HG03139 (cell line): ENCODE measurements around the gene GRP.

ENCODE experiments used
- ATAC-seq: cut with Tn5 transposase; IDR thresholded peaks from one replicate; pipeline ENCODE4 v1.9.1; 2021; ENCODE audit not compliant: unreplicated experiment

The GRP gene

DNA sequence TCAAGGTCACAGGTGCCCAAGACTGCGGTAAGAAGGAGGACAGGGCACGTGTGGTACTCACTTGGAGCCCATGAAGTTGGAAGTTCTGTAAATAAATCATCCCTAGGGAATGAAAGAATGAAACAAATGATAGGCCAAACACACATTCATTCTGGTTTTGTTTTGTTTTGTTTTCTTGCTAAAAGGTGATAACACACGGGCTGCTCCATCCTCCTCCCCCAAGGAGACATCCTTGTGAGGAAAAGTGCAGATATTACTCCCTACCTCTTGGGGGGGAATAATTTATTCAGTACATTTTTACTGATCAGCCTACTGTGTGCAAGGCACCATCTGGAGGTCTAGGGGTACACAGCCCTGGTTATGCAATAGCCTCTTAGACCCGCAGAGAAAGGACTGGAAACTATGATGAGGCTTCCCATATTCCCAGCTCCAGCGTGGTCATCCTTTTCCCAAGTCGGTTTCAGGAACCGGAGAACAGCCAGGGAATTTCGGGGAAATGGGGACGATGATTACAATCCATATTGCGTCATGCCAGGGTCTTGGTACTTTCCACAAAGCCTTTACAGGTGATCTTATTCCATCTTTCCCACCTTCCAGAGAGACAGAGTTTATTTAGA is 47.0 kb downstream of the GRP start:
- ATAC-seq, result no peak

- no peak for ATAC-seq
These were observed 47.7 kb downstream of the GRP start for GRCh38 chr18:59267503-59268126.

- no peak for ATAC-seq
These were observed 48.3 kb downstream of the GRP start for GRCh38 chr18:59268127-59268720.

DNA sequence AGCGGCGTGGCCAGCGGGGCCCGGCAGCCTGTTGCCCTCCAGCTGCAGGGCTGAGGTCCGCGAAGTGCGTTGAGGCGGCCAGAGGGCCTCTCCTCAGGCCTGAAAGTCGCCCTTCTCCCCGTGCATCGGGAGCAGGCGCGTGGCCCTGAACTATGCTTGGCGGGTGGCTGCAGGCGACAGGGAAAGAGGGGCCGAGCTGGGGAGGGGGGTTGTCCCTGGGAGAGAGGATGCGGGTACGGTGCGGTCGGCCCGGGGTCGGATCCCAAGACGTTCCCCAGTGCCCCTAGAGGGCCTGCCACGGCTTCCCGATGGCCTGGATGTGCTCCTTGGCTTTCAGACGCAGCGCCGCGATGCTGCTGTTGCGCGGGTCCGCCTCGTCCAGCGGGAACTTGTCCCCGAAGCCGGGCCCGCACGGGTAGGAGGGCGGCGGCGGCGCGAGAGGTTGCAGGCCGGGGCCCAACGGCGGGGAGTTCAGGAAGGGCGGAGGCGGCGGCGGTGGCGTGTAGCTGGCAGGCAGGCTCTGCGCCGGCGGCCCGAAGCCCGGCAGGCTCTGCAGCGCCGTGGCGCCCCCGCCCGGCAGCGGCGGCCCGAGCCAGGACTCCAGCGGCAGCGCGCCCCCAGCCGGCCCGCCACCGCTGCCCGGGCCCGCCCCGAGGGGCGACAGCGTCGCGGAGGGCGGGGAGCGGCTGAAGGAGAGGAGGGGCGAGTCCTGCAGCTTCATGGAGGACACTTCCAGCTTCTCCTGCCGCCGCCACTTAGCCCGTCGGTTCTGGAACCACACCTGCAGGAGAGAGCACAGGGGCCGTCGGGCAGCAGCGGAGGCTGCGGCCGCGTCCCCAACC is 49.0 kb downstream of the GRP start:
- ATAC-seq, result no peak

GRCh38 chr18:59269563-59270119 is 49.7 kb downstream of the GRP start:
- no peak for ATAC-seq

- ATAC-seq, result no peak
These were observed 50.8 kb downstream of the GRP start for GRCh38 chr18:59270689-59271257.

DNA sequence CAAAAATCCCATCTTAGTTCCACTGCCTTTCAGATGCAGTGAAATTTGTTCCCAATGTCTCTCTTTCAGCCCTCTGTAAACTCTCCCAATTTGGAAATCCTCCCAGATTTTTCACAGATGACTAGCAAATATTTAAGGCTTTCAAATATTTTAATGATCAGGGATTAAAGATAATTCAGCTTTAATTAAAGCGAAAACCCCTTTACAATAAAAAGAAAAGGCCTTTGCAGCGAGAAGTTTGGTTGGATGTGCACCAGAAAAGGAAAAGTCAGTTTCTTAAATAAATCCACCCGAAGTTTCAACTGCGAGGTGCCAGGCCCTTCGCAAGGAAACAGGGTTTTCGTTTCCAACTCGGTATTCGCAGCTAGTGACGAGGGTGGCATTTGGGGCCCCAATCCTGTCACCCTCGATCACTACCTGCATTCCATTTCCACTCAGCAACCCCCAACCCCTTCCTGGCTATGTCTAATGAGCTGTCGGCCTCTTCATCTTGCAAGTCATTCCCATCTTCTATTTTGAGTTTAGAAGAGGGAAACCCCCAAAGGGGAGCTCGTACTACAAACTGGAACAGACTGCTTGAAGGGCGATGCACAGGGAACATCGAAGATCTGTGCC is 51.8 kb downstream of the GRP start:
- ATAC-seq, result no peak

DNA sequence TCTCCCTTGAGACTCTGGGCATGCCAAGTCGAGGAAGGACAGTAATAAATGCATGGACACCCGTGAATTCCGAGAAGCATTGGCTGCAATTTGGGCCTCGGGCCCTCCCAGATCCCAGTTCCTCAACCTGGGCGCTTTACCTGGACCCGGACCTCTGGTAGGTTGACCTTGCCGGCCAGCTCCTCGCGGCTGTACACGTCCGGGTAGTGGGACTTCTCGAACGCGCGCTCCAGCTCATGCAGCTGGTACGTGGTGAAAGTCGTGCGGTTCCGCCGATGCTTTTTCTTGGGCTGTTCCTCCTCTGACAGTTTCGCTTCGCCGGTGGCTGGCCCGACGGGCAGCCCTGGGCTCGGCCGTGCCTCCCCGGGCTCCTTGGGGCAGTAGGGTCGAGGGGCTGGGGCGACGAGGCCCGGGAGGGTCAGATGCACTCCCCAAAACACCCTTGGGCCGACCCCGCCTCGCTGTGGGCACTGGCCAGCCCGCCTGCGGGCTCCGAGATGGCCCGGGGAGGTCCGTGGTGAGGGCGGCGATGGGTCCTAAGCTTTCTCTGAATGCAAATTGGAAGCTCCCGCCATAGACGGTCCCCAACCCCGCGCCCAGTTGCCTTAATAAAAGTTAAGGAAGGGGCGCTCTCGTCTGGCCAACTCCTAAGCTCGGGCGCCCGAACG is 52.4 kb downstream of the GRP start:
- ATAC-seq, result no peak

DNA sequence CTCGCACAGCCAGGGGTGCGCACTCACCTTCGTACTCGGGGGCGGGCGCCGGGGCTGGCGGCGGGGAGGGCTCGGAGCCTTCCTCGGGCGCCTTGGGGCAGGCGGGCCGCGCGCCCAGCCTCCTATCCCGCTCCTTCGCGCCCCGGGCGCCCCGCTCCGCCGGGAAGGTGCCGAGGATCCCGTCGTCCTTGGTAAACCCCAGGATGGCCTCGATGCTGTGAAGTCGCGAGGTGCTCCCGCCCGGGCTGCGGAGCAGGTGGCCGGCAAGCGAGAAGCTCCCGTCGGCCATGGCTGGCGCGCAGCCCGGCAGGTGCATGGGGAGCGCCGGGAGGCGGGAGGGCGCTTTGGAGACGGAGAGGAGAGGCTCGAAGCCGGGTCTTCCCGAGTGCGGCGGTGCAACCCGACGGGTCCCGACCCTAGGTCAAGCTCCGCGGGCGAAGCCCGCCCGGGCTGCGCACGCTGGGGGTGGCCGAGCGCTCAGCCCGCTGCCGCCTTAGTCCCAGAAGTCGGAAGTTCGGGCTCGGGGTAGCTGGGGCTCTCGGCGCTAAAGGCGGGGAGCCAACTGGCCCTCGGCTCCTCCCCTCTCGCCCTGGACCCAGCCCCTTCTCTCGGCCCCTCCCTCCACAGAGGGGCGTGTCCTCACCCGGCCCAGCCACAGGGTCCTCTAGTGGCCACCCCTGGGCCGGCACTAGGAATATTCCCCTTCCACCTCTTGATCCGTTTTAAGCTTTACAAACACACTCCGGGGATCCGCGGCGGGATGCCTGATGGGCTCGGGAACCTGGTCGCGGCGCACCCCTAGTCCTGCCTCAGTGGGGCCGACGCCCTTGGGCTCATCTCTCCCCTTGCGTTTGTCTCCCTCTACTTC is 53.2 kb downstream of the GRP start, which contains the start of gene RAX:
RAX (minus strand) TSS at position 564 of the 868 bp plus-strand sequence; CDS start at position 316, 248 bp downstream.
- peak; percentile 50 for ATAC-seq

GRCh38 chr18:59273759-59274532 is 54.0 kb downstream of the GRP start:
- ATAC-seq, result no peak

- no peak for ATAC-seq
These were observed 54.6 kb downstream of the GRP start for GRCh38 chr18:59274533-59274928.

DNA sequence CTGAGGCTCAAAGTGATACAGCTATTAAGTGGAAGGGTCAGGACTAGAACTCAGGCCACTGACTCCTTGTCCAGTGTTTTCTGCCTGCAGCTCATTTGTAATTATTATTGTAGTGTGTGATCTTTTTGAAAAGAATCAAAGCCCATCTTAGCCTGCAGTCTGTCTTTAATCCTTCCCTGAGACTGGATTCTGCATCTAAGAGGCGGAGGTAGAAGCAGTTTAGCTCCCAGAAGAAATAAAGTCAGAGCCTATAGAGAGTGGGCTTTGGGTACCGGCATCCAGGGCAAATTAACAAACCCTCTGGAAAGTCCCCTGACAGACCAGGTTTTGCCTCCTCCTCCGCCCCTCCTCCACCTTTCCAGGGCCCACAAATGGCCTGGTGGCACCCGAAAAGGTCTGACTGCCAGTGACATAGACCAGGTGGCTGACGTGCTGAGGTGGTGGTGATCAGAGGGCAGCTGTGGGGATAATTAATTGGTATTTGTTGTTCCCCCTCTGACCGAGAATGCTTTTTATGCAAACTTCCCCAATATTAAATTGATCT is 55.5 kb downstream of the GRP start:
- no peak for ATAC-seq

GRCh38 chr18:59276047-59276446 is 56.1 kb downstream of the GRP start:
- ATAC-seq, result no peak

DNA sequence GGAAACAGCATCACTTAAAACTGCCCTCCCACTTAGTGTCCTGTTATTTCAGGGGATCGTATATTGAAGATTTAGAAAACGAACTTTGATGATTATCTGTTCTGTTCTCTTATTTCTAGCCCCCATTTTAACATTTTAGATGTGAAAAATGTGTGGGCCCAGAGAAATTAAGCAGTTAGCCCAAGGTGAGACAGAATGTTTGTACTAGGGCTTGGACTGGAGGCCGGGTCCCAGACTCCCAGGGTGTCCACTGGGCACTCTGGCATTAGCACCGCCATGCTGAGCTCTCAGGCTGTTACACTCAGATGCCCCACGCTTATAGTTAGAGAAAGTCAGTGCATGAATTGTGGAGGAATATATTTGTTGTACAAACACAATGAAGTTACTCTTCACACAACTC is 58.8 kb downstream of the GRP start:
- no peak for ATAC-seq

- ATAC-seq, result no peak
These were observed 59.2 kb downstream of the GRP start for GRCh38 chr18:59279193-59279592.

- ATAC-seq, result no peak
These were observed 59.8 kb downstream of the GRP start for GRCh38 chr18:59279722-59280121.
